ENCODE results near the gene DGKI.

Gene DGKI

GRCh38 chr7:137847568-137848050 lies 835 bp upstream of the DGKI start:
- TF ChIP-seq CTCF (IDR thresholded peaks at IDR 0.05; ENCODE audit: low read length) = no peak
- H3F3A ChIP-seq (ENCODE audit: insufficient read depth, low read length) = no peaks in the 10 kb centered on the region
- no peaks in the 10 kb centered on the region for H3K9me2 ChIP-seq (ENCODE audit: low read depth, low read length)
- H3K9ac ChIP-seq (ENCODE audit: low read length) = no peak overlapping the region
- no peaks in the 10 kb centered on the region for H3K27me3 ChIP-seq (ENCODE audit: insufficient read depth, low read length)
- no peaks in the 10 kb centered on the region for H4K20me1 ChIP-seq (ENCODE audit: insufficient read depth, low read length)
- no peaks in the 10 kb centered on the region for H3K36me3 ChIP-seq (ENCODE audit: insufficient read depth, low read length)
- no peak overlapping the region for H3K4me2 ChIP-seq (ENCODE audit: low read length)
- no peak overlapping the region for H3K4me3 ChIP-seq (ENCODE audit: low read depth, low read length, poor library complexity, severe bottlenecking)
- H3K9me3 ChIP-seq (ENCODE audit: low read length) = no peaks in the 10 kb centered on the region
- no peak overlapping the region for H2AFZ ChIP-seq (ENCODE audit: low read length)
- H3K79me2 ChIP-seq (ENCODE audit: insufficient read depth, low read length) = no peaks in the 10 kb centered on the region
- H3K27ac ChIP-seq (ENCODE audit: low read depth, low read length, poor library complexity, severe bottlenecking) = no peak overlapping the region
- H3K4me1 ChIP-seq (ENCODE audit: insufficient read depth, low read length, severe bottlenecking) = no peaks in the 10 kb centered on the region

- Histone ChIP-seq H3K4me3 (ENCODE audit: low read depth, low read length, poor library complexity, severe bottlenecking) (no peak overlapping the region), H3K4me2 (ENCODE audit: low read length) (no peak overlapping the region), H3K36me3 (ENCODE audit: insufficient read depth, low read length) (no peaks in the 10 kb centered on the region), H3F3A (ENCODE audit: insufficient read depth, low read length) (no peaks in the 10 kb centered on the region), H2AFZ (ENCODE audit: low read length) (no peak overlapping the region), H3K9me2 (ENCODE audit: low read depth, low read length) (no peaks in the 10 kb centered on the region), H3K27ac (ENCODE audit: low read depth, low read length, poor library complexity, severe bottlenecking) (no peak overlapping the region), H3K9me3 (ENCODE audit: low read length) (no peaks in the 10 kb centered on the region), H3K27me3 (ENCODE audit: insufficient read depth, low read length) (no peaks in the 10 kb centered on the region), H3K79me2 (ENCODE audit: insufficient read depth, low read length) (no peaks in the 10 kb centered on the region), H4K20me1 (ENCODE audit: insufficient read depth, low read length) (no peaks in the 10 kb centered on the region), H3K9ac (ENCODE audit: low read length) (no peak overlapping the region), H3K4me1 (ENCODE audit: insufficient read depth, low read length, severe bottlenecking) (no peaks in the 10 kb centered on the region)
- no peak for TF ChIP-seq EZH2 (IDR thresholded peaks at IDR 0.05; ENCODE audit: borderline replicate concordance, low read length)
- TF ChIP-seq CTCF (IDR thresholded peaks at IDR 0.05; ENCODE audit: low read length) = no peak
Observed at GRCh38 chr7:137846549-137846826, 286 bp downstream of the DGKI start.

GRCh38 chr7:137844677-137845425 lies 1.9 kb downstream of the DGKI start:
- H3K9me3 ChIP-seq (ENCODE audit: low read length) = no peaks in the 10 kb centered on the region
- no peaks in the 10 kb centered on the region for H3F3A ChIP-seq (ENCODE audit: insufficient read depth, low read length)
- H3K4me2 ChIP-seq (ENCODE audit: low read length) = no peak overlapping the region
- H3K4me1 ChIP-seq (ENCODE audit: insufficient read depth, low read length, severe bottlenecking) = no peaks in the 10 kb centered on the region
- TF ChIP-seq EZH2 (IDR thresholded peaks at IDR 0.05; ENCODE audit: borderline replicate concordance, low read length) (no peak), CTCF (IDR thresholded peaks at IDR 0.05; ENCODE audit: low read length) (no peak)
- no peak overlapping the region for H3K27ac ChIP-seq (ENCODE audit: low read depth, low read length, poor library complexity, severe bottlenecking)
- H2AFZ ChIP-seq (ENCODE audit: low read length) = no peak overlapping the region
- no peaks in the 10 kb centered on the region for H3K9me2 ChIP-seq (ENCODE audit: low read depth, low read length)
- no peaks in the 10 kb centered on the region for H3K36me3 ChIP-seq (ENCODE audit: insufficient read depth, low read length)
- no peak overlapping the region for H3K4me3 ChIP-seq (ENCODE audit: low read depth, low read length, poor library complexity, severe bottlenecking)
- no peaks in the 10 kb centered on the region for H3K79me2 ChIP-seq (ENCODE audit: insufficient read depth, low read length)
- no peak overlapping the region for H3K9ac ChIP-seq (ENCODE audit: low read length)
- no peaks in the 10 kb centered on the region for H4K20me1 ChIP-seq (ENCODE audit: insufficient read depth, low read length)
- no peaks in the 10 kb centered on the region for H3K27me3 ChIP-seq (ENCODE audit: insufficient read depth, low read length)
